A673 (cell line): ENCODE data around the gene HK3.

Experiments used
- EZH2 ChIP-seq: fragments of 200-600 bp; sonication (generic); IDR thresholded peaks from 2 replicates; pipeline ENCODE4 v1.6.1; 2017; ENCODE audit warnings: borderline replicate concordance, low read depth, mild to moderate bottlenecking, mixed read lengths, antibody characterized with exemption, low read length; ENCODE audit not compliant: poor library complexity, severe bottlenecking
- TF ChIP-seq, protein P1 (sequence below): fragments of 300-800, 200-600 bp; sonication (generic); conservative IDR thresholded peaks from 2 replicates; pipeline ENCODE4 v1.5.1; 2017; ENCODE audit warnings: low read depth, mild to moderate bottlenecking, antibody characterized with exemption, low read length, moderate library complexity, mixed read lengths

- TF ChIP-seq, protein P1, sequence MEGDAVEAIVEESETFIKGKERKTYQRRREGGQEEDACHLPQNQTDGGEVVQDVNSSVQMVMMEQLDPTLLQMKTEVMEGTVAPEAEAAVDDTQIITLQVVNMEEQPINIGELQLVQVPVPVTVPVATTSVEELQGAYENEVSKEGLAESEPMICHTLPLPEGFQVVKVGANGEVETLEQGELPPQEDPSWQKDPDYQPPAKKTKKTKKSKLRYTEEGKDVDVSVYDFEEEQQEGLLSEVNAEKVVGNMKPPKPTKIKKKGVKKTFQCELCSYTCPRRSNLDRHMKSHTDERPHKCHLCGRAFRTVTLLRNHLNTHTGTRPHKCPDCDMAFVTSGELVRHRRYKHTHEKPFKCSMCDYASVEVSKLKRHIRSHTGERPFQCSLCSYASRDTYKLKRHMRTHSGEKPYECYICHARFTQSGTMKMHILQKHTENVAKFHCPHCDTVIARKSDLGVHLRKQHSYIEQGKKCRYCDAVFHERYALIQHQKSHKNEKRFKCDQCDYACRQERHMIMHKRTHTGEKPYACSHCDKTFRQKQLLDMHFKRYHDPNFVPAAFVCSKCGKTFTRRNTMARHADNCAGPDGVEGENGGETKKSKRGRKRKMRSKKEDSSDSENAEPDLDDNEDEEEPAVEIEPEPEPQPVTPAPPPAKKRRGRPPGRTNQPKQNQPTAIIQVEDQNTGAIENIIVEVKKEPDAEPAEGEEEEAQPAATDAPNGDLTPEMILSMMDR, result no peak
- TF ChIP-seq EZH2, result no peak
Measured at GRCh38 chr5:176899946-176900779, 1.0 kb upstream of the HK3 start.
